ENCODE data around the gene FOXP4.

- no peak for TF ChIP-seq EZH2 (IDR thresholded peaks at IDR 0.05; ENCODE audit: insufficient read depth, poor library complexity, severe bottlenecking)
- TF ChIP-seq EZH2phosphoT487 (IDR thresholded peaks at IDR 0.05; ENCODE audit: insufficient read depth, low read depth): no peak
Observed at GRCh38 chr6:41630069-41630468, 83.9 kb downstream of the FOXP4 start.
